GM12873 (cell line): Measurements from ENCODE around the gene MTA3.

Source experiments
- CTCF ChIP-seq: IDR thresholded peaks from 2 replicates; pipeline ENCODE4 v1.5.1; 2012; ENCODE audit warnings: low read depth, mild to moderate bottlenecking, moderate library complexity, low read length, control low read depth; ENCODE audit not compliant: insufficient read depth; ENCODE audit errors: missing control alignments

MTA3 gene

GRCh38 chr2:42777883-42778805, 209.7 kb downstream of the MTA3 start:
- TF ChIP-seq CTCF = no peak

- no peak for TF ChIP-seq CTCF
Measured at GRCh38 chr2:42781181-42781580, 212.7 kb downstream of the MTA3 start.

GRCh38 chr2:42783511-42783910, 215.1 kb downstream of the MTA3 start:
- TF ChIP-seq CTCF = no peak

- TF ChIP-seq CTCF = no peak
Measured at GRCh38 chr2:42784204-42784880, 215.9 kb downstream of the MTA3 start.

- no peak for TF ChIP-seq CTCF
Measured at GRCh38 chr2:42786561-42787345, 218.3 kb downstream of the MTA3 start.

GRCh38 chr2:42787424-42787787, 219.0 kb downstream of the MTA3 start:
- TF ChIP-seq CTCF = no peak

GRCh38 chr2:42787788-42788477, 219.5 kb downstream of the MTA3 start:
- no peak for TF ChIP-seq CTCF
